GM12873 (cell line): ENCODE measurements around the gene STK31.

ENCODE experiments used
- TF ChIP-seq, protein P1 (sequence below): IDR thresholded peaks from 2 replicates; pipeline ENCODE4 v1.5.1; 2012; ENCODE audit warnings: low read depth, mild to moderate bottlenecking, moderate library complexity, low read length, control low read depth; ENCODE audit not compliant: insufficient read depth; ENCODE audit errors: missing control alignments

The STK31 gene

DNA sequence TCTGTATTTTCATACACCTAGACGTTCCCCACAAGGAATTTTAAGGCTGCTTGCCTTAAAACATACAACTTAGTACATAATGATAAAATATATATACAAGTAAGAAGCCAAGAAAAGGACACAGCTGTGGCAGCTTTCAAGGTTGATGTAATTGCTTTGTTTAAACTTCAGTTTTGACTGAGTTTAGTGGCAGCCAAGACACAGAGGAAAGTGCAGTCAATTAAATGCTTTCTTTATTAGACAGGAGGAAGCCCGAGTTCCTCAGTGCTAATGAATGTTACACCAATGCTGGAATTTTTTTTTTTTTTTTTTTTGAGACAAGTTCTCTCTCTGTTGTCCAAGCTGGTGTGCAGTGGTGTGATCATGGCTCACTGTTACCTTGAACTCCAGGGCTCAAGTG lies 11.2 kb upstream of the STK31 start:
- TF ChIP-seq, protein P1, sequence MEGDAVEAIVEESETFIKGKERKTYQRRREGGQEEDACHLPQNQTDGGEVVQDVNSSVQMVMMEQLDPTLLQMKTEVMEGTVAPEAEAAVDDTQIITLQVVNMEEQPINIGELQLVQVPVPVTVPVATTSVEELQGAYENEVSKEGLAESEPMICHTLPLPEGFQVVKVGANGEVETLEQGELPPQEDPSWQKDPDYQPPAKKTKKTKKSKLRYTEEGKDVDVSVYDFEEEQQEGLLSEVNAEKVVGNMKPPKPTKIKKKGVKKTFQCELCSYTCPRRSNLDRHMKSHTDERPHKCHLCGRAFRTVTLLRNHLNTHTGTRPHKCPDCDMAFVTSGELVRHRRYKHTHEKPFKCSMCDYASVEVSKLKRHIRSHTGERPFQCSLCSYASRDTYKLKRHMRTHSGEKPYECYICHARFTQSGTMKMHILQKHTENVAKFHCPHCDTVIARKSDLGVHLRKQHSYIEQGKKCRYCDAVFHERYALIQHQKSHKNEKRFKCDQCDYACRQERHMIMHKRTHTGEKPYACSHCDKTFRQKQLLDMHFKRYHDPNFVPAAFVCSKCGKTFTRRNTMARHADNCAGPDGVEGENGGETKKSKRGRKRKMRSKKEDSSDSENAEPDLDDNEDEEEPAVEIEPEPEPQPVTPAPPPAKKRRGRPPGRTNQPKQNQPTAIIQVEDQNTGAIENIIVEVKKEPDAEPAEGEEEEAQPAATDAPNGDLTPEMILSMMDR: no peak

DNA sequence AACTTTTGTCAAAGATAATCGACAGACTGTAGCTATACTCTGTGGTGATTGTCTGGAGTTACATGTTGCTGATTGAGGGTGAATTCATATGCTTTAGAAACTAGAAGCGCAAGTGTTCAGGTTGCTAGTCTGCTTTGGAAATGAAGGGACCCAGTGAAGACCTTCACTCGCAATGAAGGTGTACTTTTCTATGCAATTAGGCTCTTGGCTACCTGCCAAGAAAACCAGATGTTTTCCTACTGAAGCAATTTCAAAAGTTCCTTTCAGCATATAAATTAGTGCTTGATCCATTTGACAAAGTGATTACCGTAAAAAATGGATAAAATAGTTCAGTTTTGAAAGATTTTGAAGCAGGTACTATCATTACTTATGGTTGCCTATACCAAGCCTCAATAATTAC lies 10.0 kb upstream of the STK31 start:
- TF ChIP-seq, protein P1: no peak

DNA sequence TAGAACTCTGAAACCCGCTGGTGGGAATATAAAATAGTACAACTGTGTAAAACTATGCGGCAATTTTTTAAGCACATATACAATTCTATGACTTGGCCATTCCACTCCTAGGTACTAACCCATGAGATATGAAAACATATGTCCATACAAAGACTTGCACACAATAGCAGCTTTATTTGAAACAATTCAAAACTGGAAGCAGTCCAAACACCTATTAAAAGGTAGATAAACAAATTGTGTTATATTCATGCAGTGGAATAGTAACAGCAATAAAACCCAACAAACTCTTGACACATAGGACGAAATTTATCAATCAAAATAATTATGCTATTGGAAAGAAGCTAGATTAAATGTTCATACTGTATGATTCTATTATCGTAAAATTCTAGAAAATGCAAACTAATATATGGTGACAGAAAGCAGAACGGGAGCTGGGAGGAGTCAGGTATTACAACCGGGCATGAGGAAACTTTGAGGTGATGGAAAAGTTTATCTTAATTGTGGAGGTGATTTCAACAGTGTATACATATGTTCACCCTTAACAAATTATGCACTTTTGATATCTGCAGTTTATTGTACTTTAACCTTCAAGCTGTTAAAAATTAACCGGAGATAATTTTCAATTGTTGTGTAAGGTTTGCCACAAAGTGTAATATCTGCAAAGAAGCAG lies 803 bp upstream of the STK31 start:
- TF ChIP-seq, protein P1: no peak

DNA sequence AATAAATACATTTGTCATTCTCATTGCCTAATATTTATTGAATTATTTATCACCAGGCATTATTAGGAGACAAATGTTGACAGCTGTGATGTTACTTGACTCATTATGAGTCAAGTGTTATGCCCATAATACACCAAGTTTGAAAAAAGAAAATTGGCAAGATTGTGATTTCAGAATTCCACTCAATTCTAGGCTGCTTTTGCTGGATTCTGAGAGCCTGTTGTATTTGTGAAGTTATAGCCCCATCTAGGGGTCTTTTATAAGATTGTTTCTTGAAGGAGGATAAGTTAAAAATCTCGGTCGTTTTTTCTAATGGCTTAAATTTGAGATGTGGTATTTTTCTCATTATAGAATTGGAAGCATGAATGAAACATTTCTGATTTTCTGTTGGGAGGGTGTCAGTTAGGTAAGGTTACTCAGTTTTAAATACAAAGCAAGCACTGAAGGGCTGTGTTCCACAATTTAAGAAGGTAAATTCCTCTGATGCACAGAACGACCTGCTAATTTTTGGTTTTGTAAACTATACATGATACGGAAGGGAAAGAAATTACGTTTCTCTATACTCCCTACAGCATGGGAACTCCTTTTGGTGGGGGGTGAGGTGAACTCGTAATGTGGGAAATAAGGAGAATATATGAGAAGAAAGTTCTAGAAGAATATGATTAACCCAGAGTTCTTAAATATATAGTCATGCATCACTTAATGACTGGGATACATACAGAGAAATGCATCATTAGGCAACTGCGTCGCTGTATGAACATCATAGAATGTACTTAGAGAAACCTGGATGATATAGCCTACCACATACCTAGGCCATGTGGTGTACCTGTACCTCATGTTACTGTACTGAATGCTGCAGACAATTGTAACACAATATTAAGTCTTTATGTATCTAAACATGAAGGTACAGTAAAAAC lies 2.6 kb downstream of the STK31 start:
- TF ChIP-seq, protein P1: peak; percentile 32

DNA sequence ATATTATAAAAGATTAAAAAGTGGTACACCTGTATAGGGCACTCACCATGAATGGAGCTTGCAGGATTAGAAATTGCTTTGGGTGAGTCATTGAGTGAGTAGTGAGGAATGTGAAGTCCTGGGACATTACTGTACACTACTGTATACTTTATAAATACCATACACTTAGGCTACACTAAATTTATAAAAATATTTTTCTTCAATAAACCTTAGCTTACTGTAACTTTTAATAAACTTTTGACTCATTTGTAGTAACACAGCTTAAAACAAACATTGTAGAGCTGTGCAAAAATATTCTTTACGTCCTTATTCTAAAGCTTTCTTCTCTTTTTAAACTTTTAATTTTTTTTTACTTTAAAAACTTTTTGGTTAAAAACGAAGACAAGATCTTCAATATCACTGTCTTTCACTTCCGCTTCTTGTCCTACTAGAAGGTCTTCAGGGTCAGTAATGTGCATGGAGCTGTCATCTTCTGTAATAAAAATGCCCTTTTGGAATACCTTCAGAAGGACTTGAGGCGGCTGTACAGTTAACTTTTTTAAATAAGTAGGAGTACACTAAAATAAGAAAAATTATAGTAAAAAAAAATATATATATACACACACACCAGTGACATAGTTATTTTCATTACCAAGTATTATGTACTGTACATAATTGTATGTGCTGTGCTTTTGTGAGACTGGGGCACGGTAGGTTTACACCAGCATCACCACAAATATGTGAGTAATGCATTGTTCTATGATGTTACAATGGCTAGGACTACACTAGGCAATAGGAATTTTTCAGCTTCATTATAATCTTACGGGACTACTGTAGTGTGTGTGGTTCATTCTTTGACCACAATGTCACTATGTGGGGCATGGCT lies 3.5 kb downstream of the STK31 start:
- TF ChIP-seq, protein P1: no peak

DNA sequence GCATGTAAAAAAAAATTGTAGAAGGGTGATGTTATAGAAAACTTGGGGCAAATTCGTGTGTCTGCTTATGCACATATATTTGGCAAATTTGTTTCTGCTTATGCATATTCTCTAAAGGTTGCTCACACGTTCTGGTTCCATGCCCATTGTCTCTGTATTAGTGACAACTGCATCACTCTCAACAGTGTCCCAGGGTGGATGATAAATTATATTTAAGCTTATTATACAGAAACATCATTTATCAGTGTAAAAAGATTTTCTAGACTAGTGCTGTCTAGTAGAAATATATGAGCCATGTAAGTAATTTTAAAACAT lies 4.1 kb downstream of the STK31 start:
- TF ChIP-seq, protein P1: no peak

DNA sequence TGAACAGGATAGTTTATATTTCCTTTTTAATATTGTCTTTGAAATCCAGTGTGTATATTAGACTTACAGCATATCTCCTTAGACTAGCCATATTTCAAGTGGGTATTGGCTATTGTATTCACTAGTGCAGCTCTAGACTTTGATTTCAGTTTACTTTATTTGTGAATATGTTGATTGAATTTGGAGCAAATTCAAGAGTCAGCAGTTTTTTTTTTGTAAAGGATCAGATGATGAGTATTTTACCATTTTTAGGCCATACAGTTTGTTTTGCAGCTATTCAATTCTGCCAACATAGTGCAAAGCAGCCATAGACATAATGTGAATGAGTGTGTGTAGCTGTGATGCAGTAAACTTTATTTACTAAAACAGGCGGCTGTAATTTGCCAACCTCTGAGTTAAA lies 4.6 kb downstream of the STK31 start:
- TF ChIP-seq, protein P1: no peak
